ENCODE results near the gene MSANTD7. TPM values are rescaled to one million over a fixed set of nuclear protein-coding genes. Genes with fewer than 3 reads are reported as not detected.

The MSANTD7 gene, protein sequence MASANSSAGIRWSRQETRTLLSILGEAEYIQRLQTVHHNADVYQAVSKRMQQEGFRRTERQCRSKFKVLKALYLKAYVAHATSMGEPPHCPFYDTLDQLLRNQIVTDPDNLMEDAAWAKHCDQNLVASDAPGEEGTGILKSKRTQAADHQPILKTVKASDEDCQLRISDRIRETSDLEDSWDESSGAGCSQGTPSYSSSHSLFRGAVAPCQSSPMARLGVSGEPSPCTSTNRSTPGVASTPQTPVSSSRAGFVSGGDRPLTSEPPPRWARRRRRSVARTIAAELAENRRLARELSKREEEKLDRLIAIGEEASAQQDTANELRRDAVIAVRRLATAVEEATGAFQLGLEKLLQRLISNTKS
- total RNA-seq (2021) (13.9 to 14.6 TPM (median 14.3 TPM) in 3 replicates), Bru-seq, nascent RNA (percentile 97 among the genes with signal in this experiment)
- long read RNA-seq, experiment 1, full-length matches to known transcripts: 58 of 73 reads
- long read RNA-seq, experiment 1, partial matches to known transcripts: 5 of 73 reads
- long read RNA-seq, experiment 1, other reads (novel, unspliced or antisense): 10 of 73 reads
- long read RNA-seq, experiment 2, full-length matches to known transcripts: 12 of 16 reads
- long read RNA-seq, experiment 2, partial matches to known transcripts: 3 of 16 reads
- long read RNA-seq, experiment 2, other reads (novel, unspliced or antisense): 1 of 16 reads
- long read RNA-seq, experiment 3, full-length matches to known transcripts: 10 of 10 reads
- long read RNA-seq, experiment 3, partial matches to known transcripts: 0 of 10 reads
- long read RNA-seq, experiment 3, other reads (novel, unspliced or antisense): 0 of 10 reads

DNA sequence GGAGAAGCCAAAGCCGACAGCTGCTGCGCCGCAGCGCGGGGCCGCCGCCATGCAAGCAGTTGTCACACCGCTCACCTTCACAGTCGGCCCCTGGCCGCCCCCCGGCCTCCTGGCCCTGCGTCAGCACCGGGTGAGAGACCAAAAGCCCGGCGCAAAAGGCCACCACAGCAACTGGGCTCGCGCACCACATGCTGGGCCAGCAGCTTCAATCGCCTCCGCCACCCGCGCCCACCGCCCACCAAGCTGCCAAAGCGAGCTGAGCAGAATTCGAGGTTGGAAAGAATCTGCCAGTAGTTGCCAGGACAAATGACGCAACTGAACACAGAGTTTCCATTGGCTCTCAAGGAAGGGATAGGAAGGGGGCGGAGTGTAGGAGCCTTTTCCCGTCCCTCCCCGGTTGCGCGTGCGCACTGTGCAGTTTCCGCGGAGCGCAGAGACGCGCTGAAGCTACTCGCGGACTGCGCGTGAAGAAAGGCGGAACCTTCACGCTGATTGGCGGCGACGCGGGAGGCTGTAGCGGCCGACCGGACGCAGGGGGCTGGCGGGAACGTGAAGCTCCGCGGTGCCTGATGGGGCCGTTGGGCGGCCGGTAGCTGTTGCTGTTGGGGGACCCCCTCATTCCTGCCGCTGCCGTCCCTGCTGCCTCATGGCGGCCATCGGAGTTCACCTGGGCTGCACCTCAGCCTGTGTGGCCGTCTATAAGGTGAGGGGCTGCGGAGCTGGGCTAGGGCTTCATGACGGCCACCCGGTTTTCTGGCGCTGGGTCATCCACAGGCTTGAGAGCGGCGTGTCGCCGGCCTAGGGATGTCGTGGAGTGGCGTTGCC is at the start of gene MSANTD7, which contains the start of the genes CDNF and HSPA14:
TSS of gene MSANTD7 (plus strand) at position 550 of the 825 bp plus-strand sequence. CDS start 3,979 bp downstream, outside the sequence.
TSS of gene CDNF (minus strand) at position 281 of the 825 bp plus-strand sequence. CDS start at position 190, 91 bp downstream.
TSS of gene HSPA14 (plus strand) at position 550 of the 825 bp plus-strand sequence. CDS start at position 647, 97 bp downstream.
- Mint-ChIP-seq H3K27ac (peak within 1 kb of the TSS; percentile 97), H3K27me3 (ENCODE audit: low read depth) (no peaks in the 10 kb centered on the region), H3K36me3 (peaks cover 29% of the 10 kb centered on the region), H3K9me3 (no peaks in the 10 kb centered on the region), H3K4me1 (peaks cover 24% of the 10 kb centered on the region), H3K4me3 (peak within 1 kb of the TSS; percentile 91)
- CTCF ChIA-PET: interaction anchor here (0.8 to 3.2 kb wide), 15 partner anchors 15 to 637 kb away, joined by 3 to 26 read pairs (median 4); partner anchors contain the start of genes DCLRE1C, MEIG1 and SUV39H2
- DNase-seq (ENCODE audit: low spot score) (peak; percentile 99), ATAC-seq (peak; percentile 97)
- POLR2A ChIA-PET: interaction anchor here (0.5 to 2.6 kb wide), 15 partner anchors 11 to 653 kb away, joined by 3 to 75 read pairs (median 4); partner anchors contain the start of genes DCLRE1C, MEIG1, NMT2 and SUV39H2
- TF ChIP-seq, protein P1, sequence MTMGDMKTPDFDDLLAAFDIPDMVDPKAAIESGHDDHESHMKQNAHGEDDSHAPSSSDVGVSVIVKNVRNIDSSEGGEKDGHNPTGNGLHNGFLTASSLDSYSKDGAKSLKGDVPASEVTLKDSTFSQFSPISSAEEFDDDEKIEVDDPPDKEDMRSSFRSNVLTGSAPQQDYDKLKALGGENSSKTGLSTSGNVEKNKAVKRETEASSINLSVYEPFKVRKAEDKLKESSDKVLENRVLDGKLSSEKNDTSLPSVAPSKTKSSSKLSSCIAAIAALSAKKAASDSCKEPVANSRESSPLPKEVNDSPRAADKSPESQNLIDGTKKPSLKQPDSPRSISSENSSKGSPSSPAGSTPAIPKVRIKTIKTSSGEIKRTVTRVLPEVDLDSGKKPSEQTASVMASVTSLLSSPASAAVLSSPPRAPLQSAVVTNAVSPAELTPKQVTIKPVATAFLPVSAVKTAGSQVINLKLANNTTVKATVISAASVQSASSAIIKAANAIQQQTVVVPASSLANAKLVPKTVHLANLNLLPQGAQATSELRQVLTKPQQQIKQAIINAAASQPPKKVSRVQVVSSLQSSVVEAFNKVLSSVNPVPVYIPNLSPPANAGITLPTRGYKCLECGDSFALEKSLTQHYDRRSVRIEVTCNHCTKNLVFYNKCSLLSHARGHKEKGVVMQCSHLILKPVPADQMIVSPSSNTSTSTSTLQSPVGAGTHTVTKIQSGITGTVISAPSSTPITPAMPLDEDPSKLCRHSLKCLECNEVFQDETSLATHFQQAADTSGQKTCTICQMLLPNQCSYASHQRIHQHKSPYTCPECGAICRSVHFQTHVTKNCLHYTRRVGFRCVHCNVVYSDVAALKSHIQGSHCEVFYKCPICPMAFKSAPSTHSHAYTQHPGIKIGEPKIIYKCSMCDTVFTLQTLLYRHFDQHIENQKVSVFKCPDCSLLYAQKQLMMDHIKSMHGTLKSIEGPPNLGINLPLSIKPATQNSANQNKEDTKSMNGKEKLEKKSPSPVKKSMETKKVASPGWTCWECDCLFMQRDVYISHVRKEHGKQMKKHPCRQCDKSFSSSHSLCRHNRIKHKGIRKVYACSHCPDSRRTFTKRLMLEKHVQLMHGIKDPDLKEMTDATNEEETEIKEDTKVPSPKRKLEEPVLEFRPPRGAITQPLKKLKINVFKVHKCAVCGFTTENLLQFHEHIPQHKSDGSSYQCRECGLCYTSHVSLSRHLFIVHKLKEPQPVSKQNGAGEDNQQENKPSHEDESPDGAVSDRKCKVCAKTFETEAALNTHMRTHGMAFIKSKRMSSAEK (CRISPR knock-in tag; IDR thresholded peaks at IDR 0.05; ENCODE audit: borderline replicate concordance): no peak
- TF ChIP-seq, protein P2, sequence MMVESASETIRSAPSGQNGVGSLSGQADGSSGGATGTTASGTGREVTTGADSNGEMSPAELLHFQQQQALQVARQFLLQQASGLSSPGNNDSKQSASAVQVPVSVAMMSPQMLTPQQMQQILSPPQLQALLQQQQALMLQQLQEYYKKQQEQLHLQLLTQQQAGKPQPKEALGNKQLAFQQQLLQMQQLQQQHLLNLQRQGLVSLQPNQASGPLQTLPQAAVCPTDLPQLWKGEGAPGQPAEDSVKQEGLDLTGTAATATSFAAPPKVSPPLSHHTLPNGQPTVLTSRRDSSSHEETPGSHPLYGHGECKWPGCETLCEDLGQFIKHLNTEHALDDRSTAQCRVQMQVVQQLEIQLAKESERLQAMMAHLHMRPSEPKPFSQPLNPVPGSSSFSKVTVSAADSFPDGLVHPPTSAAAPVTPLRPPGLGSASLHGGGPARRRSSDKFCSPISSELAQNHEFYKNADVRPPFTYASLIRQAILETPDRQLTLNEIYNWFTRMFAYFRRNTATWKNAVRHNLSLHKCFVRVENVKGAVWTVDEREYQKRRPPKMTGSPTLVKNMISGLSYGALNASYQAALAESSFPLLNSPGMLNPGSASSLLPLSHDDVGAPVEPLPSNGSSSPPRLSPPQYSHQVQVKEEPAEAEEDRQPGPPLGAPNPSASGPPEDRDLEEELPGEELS (CRISPR knock-in tag; IDR thresholded peaks at IDR 0.05): 0 out of 2 replicates have a peak, but pooled peaks have one; percentile 24
- TF ChIP-seq CREM (CRISPR knock-in tag; IDR thresholded peaks at IDR 0.05) (peak; percentile 88; the same call in 1 of the 2 replicates), FOXK1 (CRISPR knock-in tag; IDR thresholded peaks at IDR 0.05) (peak; percentile 84; the same call in 1 of the 2 replicates), CREB1 (CRISPR knock-in tag; IDR thresholded peaks at IDR 0.05) (no peak), NR1H2 (CRISPR knock-in tag; IDR thresholded peaks at IDR 0.05) (no peak), ZBTB21 (CRISPR knock-in tag; IDR thresholded peaks at IDR 0.05; ENCODE audit: borderline replicate concordance) (no peak), TCF7 (CRISPR knock-in tag; IDR thresholded peaks at IDR 0.05; ENCODE audit: low read depth) (0 out of 2 replicates have a peak, but pooled peaks have one; percentile 30), OVOL2 (CRISPR knock-in tag; IDR thresholded peaks at IDR 0.05; ENCODE audit: borderline replicate concordance) (no peak)
- TF ChIP-seq, protein P3, sequence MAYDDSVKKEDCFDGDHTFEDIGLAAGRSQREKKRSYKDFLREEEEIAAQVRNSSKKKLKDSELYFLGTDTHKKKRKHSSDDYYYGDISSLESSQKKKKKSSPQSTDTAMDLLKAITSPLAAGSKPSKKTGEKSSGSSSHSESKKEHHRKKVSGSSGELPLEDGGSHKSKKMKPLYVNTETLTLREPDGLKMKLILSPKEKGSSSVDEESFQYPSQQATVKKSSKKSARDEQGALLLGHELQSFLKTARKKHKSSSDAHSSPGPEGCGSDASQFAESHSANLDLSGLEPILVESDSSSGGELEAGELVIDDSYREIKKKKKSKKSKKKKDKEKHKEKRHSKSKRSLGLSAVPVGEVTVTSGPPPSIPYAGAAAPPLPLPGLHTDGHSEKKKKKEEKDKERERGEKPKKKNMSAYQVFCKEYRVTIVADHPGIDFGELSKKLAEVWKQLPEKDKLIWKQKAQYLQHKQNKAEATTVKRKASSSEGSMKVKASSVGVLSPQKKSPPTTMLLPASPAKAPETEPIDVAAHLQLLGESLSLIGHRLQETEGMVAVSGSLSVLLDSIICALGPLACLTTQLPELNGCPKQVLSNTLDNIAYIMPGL (CRISPR knock-in tag; IDR thresholded peaks at IDR 0.05): peak; percentile 80
- TF ChIP-seq, protein P4, sequence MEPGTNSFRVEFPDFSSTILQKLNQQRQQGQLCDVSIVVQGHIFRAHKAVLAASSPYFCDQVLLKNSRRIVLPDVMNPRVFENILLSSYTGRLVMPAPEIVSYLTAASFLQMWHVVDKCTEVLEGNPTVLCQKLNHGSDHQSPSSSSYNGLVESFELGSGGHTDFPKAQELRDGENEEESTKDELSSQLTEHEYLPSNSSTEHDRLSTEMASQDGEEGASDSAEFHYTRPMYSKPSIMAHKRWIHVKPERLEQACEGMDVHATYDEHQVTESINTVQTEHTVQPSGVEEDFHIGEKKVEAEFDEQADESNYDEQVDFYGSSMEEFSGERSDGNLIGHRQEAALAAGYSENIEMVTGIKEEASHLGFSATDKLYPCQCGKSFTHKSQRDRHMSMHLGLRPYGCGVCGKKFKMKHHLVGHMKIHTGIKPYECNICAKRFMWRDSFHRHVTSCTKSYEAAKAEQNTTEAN (CRISPR knock-in tag; IDR thresholded peaks at IDR 0.05): no peak
- TF ChIP-seq, protein P5, sequence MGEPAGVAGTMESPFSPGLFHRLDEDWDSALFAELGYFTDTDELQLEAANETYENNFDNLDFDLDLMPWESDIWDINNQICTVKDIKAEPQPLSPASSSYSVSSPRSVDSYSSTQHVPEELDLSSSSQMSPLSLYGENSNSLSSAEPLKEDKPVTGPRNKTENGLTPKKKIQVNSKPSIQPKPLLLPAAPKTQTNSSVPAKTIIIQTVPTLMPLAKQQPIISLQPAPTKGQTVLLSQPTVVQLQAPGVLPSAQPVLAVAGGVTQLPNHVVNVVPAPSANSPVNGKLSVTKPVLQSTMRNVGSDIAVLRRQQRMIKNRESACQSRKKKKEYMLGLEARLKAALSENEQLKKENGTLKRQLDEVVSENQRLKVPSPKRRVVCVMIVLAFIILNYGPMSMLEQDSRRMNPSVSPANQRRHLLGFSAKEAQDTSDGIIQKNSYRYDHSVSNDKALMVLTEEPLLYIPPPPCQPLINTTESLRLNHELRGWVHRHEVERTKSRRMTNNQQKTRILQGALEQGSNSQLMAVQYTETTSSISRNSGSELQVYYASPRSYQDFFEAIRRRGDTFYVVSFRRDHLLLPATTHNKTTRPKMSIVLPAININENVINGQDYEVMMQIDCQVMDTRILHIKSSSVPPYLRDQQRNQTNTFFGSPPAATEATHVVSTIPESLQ (CRISPR knock-in tag; IDR thresholded peaks at IDR 0.05): no peak
- TF ChIP-seq, protein P6, sequence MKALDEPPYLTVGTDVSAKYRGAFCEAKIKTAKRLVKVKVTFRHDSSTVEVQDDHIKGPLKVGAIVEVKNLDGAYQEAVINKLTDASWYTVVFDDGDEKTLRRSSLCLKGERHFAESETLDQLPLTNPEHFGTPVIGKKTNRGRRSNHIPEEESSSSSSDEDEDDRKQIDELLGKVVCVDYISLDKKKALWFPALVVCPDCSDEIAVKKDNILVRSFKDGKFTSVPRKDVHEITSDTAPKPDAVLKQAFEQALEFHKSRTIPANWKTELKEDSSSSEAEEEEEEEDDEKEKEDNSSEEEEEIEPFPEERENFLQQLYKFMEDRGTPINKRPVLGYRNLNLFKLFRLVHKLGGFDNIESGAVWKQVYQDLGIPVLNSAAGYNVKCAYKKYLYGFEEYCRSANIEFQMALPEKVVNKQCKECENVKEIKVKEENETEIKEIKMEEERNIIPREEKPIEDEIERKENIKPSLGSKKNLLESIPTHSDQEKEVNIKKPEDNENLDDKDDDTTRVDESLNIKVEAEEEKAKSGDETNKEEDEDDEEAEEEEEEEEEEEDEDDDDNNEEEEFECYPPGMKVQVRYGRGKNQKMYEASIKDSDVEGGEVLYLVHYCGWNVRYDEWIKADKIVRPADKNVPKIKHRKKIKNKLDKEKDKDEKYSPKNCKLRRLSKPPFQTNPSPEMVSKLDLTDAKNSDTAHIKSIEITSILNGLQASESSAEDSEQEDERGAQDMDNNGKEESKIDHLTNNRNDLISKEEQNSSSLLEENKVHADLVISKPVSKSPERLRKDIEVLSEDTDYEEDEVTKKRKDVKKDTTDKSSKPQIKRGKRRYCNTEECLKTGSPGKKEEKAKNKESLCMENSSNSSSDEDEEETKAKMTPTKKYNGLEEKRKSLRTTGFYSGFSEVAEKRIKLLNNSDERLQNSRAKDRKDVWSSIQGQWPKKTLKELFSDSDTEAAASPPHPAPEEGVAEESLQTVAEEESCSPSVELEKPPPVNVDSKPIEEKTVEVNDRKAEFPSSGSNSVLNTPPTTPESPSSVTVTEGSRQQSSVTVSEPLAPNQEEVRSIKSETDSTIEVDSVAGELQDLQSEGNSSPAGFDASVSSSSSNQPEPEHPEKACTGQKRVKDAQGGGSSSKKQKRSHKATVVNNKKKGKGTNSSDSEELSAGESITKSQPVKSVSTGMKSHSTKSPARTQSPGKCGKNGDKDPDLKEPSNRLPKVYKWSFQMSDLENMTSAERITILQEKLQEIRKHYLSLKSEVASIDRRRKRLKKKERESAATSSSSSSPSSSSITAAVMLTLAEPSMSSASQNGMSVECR (CRISPR knock-in tag; IDR thresholded peaks at IDR 0.05; ENCODE audit: borderline replicate concordance): peak; percentile 74; the same call in 1 of the 2 replicates
